Liver (tissue), 9 donors: ENCODE measurements around the gene ZSCAN29. TPM values are rescaled to one million over a fixed set of nuclear protein-coding genes. Genes with fewer than 3 reads are reported as not detected.

ENCODE experiments used
- DNase-seq: peaks from one replicate; pipeline ENCODE4 v3.0.0-alpha.2; 2017; ENCODE audit warnings: low spot score
- H3K27ac ChIP-seq, 2 donors: one replicate each; pipeline ENCODE4 v1.7.0; 2013; ENCODE audit warnings: inconsistent platforms in 2 of 2, low read length in 2 of 2, control low read depth in 1 of 2, low read depth in 1 of 2, mild to moderate bottlenecking in 1 of 2
- H3K27me3 ChIP-seq, 4 donors: one replicate each; pipeline versions ENCODE4 v1.6.1 to v1.7.0; 2013; ENCODE audit warnings: low read length in 3 of 4, inconsistent platforms in 1 of 4, mild to moderate bottlenecking in 1 of 4, moderate library complexity in 1 of 4; ENCODE audit not compliant: control insufficient read depth in 4 of 4, insufficient read depth in 4 of 4
- H3K36me3 ChIP-seq, 4 donors: one replicate each; pipeline versions ENCODE4 v1.6.1 to v1.7.0; 2013; ENCODE audit warnings: low read length in 3 of 4, mild to moderate bottlenecking in 3 of 4, low read depth in 1 of 4, moderate library complexity in 1 of 4; ENCODE audit not compliant: control insufficient read depth in 4 of 4, insufficient read depth in 3 of 4
- H3K4me1 ChIP-seq, 4 donors: one replicate each; pipeline versions ENCODE4 v1.6.1 to v1.7.0; 2013; ENCODE audit warnings: low read length in 3 of 4, mild to moderate bottlenecking in 3 of 4, moderate library complexity in 1 of 4; ENCODE audit not compliant: control insufficient read depth in 4 of 4, insufficient read depth in 4 of 4
- H3K4me3 ChIP-seq, 3 donors: one replicate each; pipeline versions ENCODE4 v1.6.1 to v1.7.0; 2013; ENCODE audit warnings: low read length in 3 of 3, control low read depth in 1 of 3, low read depth in 1 of 3, mild to moderate bottlenecking in 1 of 3
- H3K9ac ChIP-seq, 2 donors: one replicate each; pipeline ENCODE4 v1.7.0; 2013; ENCODE audit warnings: low read length in 2 of 2, mild to moderate bottlenecking in 2 of 2, moderate library complexity in 2 of 2, control low read depth in 1 of 2, low read depth in 1 of 2
- H3K9me3 ChIP-seq, 4 donors: one replicate each; pipeline versions ENCODE4 v1.6.1 to v1.7.0; 2013; ENCODE audit warnings: low read length in 3 of 4; ENCODE audit not compliant: control insufficient read depth in 4 of 4
- ATF3 ChIP-seq: IDR thresholded peaks from 2 replicates; pipeline ENCODE4 v1.6.1; 2016; ENCODE audit warnings: antibody characterized with exemption
- EGR1 ChIP-seq, 2 donors: IDR thresholded peaks; 2 replicates each; pipeline ENCODE4 v1.6.1; 2016 to 2018; ENCODE audit warnings: antibody characterized with exemption in 2 of 2, low read depth in 2 of 2
- FOXA1 ChIP-seq: IDR thresholded peaks from 2 replicates; pipeline ENCODE4 v1.6.1; 2016; ENCODE audit warnings: antibody characterized with exemption
- FOXA2 ChIP-seq: IDR thresholded peaks from 2 replicates; pipeline ENCODE4 v1.6.1; 2016; ENCODE audit warnings: antibody characterized with exemption
- GABPA ChIP-seq, 2 donors: IDR thresholded peaks in 1 of 2; conservative IDR thresholded peaks in 1 of 2; 2 replicates each; pipeline ENCODE4 v1.6.1; 2016; ENCODE audit warnings: antibody characterized with exemption in 2 of 2, mild to moderate bottlenecking in 1 of 2, moderate library complexity in 1 of 2
- HNF4A ChIP-seq, 2 donors: conservative IDR thresholded peaks; 2 replicates each; pipeline ENCODE4 v1.6.1; 2016; ENCODE audit warnings: antibody characterized with exemption in 2 of 2, mild to moderate bottlenecking in 2 of 2
- HNF4G ChIP-seq: IDR thresholded peaks from 2 replicates; pipeline ENCODE4 v1.6.1; 2016; ENCODE audit warnings: antibody characterized with exemption
- JUND ChIP-seq, 2 donors: IDR thresholded peaks; 2 replicates each; pipeline ENCODE4 v1.6.1; 2016; ENCODE audit warnings: antibody characterized with exemption in 2 of 2
- NR2F2 ChIP-seq: IDR thresholded peaks from 2 replicates; pipeline ENCODE4 v1.6.1; 2016; ENCODE audit warnings: antibody characterized with exemption
- REST ChIP-seq: IDR thresholded peaks from 2 replicates; pipeline ENCODE4 v1.6.1; 2016; ENCODE audit warnings: antibody characterized with exemption, mild to moderate bottlenecking
- RXRA ChIP-seq, 2 donors: IDR thresholded peaks; 2 replicates each; pipeline ENCODE4 v1.6.1; 2017 to 2018; ENCODE audit warnings: antibody characterized with exemption in 2 of 2, mild to moderate bottlenecking in 1 of 2
- SP1 ChIP-seq: IDR thresholded peaks from 2 replicates; pipeline ENCODE4 v1.6.1; 2018; ENCODE audit warnings: antibody characterized with exemption, mild to moderate bottlenecking
- TAF1 ChIP-seq: conservative IDR thresholded peaks from 2 replicates; pipeline ENCODE4 v1.6.1; 2016; ENCODE audit warnings: antibody characterized with exemption, mild to moderate bottlenecking
- WGBS: extraction: QIAGEN DNeasy Blood & Tissue Kit; methylation state at CpG from one replicate; pipeline ENCODE4 v1.1.7; 2013; 5-methylcytosine and 5-hydroxymethylcytosine counted together
- polyA plus RNA-seq, 2 donors: library from polyadenylated mRNA; stranded (reverse) in 1 of 2; unstranded in 1 of 2; fragments of 200-250 nt in 1 of 2; fragments of >200 nt in 1 of 2; fragmentation: Nextera tagmentation in 1 of 2; extraction: Ambion mirVana in 1 of 2; gene quantifications; one replicate each; pipeline versions ENCODE4 v1.2.1 to v1.2.3, GENCODE V29; 2013 to 2015
- total RNA-seq, 2 donors: library from RNA; depleted of rRNA; stranded (reverse); fragments of >200 nt; gene quantifications; one replicate each; pipeline ENCODE4 v1.2.3, GENCODE V29; 2014
- TF ChIP-seq, protein P1 (sequence below): IDR thresholded peaks from 2 replicates; pipeline ENCODE4 v1.6.1; 2016; ENCODE audit warnings: antibody characterized with exemption
- TF ChIP-seq, protein P2 (sequence below): IDR thresholded peaks from 2 replicates; pipeline ENCODE4 v1.6.1; 2016; ENCODE audit warnings: antibody characterized with exemption
- donor health status: healthy.
- donor health status: healthy.
- donor health status: healthy.
- donor health status: healthy.
- donor health status: healthy.

ZSCAN29 gene
- total and polyA plus RNA-seq, 4 donors: 4.1 to 15.6 (median 9.6) TPM

GRCh38 chr15:43383070-43383469, 12.2 kb upstream of the ZSCAN29 start:
- Histone ChIP-seq H3K9me3 (no peaks in the 10 kb centered on the region), H3K4me3 (no peak overlapping the region), H3K36me3 (peaks cover 10 to 60% (median 42%) of the 10 kb centered on the region in 4 donors), H3K27ac (no peak overlapping the region), H3K9ac (no peak overlapping the region), H3K27me3 (no peaks in the 10 kb centered on the region), H3K4me1 (no peaks in the 10 kb centered on the region)
- 86% methylated on average over 2 of the region's 2 CpGs for WGBS
- TF ChIP-seq HNF4G (no peak), EGR1 (IDR thresholded peaks at IDR 0.05; ENCODE audit: low read depth in 2 of 2) (no peak), FOXA1 (no peak), RXRA (IDR thresholded peaks at IDR 0.05) (no peak), ATF3 (no peak), FOXA2 (no peak), NR2F2 (no peak), REST (no peak), GABPA (IDR thresholded peaks at IDR 0.05 in 1 of 2, conservative IDR thresholded peaks at IDR 0.05 in 1 of 2) (no peak), JUND (IDR thresholded peaks at IDR 0.05) (no peak), HNF4A (conservative IDR thresholded peaks at IDR 0.05) (no peak), TAF1 (no peak), SP1 (no peak)
- TF ChIP-seq, protein P1, sequence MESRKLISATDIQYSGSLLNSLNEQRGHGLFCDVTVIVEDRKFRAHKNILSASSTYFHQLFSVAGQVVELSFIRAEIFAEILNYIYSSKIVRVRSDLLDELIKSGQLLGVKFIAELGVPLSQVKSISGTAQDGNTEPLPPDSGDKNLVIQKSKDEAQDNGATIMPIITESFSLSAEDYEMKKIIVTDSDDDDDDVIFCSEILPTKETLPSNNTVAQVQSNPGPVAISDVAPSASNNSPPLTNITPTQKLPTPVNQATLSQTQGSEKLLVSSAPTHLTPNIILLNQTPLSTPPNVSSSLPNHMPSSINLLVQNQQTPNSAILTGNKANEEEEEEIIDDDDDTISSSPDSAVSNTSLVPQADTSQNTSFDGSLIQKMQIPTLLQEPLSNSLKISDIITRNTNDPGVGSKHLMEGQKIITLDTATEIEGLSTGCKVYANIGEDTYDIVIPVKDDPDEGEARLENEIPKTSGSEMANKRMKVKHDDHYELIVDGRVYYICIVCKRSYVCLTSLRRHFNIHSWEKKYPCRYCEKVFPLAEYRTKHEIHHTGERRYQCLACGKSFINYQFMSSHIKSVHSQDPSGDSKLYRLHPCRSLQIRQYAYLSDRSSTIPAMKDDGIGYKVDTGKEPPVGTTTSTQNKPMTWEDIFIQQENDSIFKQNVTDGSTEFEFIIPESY: no peak
- TF ChIP-seq, protein P2, sequence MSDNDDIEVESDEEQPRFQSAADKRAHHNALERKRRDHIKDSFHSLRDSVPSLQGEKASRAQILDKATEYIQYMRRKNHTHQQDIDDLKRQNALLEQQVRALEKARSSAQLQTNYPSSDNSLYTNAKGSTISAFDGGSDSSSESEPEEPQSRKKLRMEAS: no peak
- DNase-seq: no peak

GRCh38 chr15:43382310-43382709, 11.5 kb upstream of the ZSCAN29 start:
- Histone ChIP-seq H3K36me3 (peaks cover 6 to 56% (median 42%) of the 10 kb centered on the region in 4 donors), H3K4me3 (no peak overlapping the region), H3K27ac (no peak overlapping the region), H3K9me3 (no peaks in the 10 kb centered on the region), H3K27me3 (no peaks in the 10 kb centered on the region), H3K4me1 (no peaks in the 10 kb centered on the region), H3K9ac (no peak overlapping the region)
- TF ChIP-seq FOXA1 (no peak), HNF4G (no peak), JUND (IDR thresholded peaks at IDR 0.05) (no peak), GABPA (IDR thresholded peaks at IDR 0.05 in 1 of 2, conservative IDR thresholded peaks at IDR 0.05 in 1 of 2) (no peak), EGR1 (IDR thresholded peaks at IDR 0.05; ENCODE audit: low read depth in 2 of 2) (no peak), SP1 (no peak), TAF1 (no peak)
- WGBS: 94% methylated on average over 4 of the region's 4 CpGs
- no peak for DNase-seq
